Neural cell (in vitro differentiated cells): ENCODE data around the gene ADRM1. TPM values are rescaled to one million over a fixed set of nuclear protein-coding genes. Genes with fewer than 3 reads are reported as not detected.

Experiments used
- H2AFZ ChIP-seq: fragments of 200-600, 300-800 bp; sonication (generic), shearing (Covaris generic); 2 replicates; pipeline ENCODE4 v1.6.0; 2014; ENCODE audit warnings: low read depth, mild to moderate bottlenecking, antibody characterized with exemption, low read length, moderate library complexity
- H3F3A ChIP-seq: fragments of 200-600 bp; shearing (Covaris generic); 2 replicates; pipeline ENCODE4 v1.6.1; 2016; ENCODE audit warnings: mild to moderate bottlenecking, moderate library complexity, mixed read lengths, antibody characterized with exemption, low read length; ENCODE audit not compliant: insufficient read depth, poor library complexity, severe bottlenecking
- H3K27ac ChIP-seq: fragments of 200-600, 300-800 bp; sonication (generic), shearing (Covaris generic); 2 replicates; pipeline ENCODE4 v1.5.1; 2014; ENCODE audit warnings: mild to moderate bottlenecking, low read length, moderate library complexity
- H3K27me3 ChIP-seq: fragments of 300-800, 200-600 bp; sonication (generic), shearing (Covaris generic); 2 replicates; pipeline ENCODE4 v1.6.0; 2014; ENCODE audit warnings: mild to moderate bottlenecking, low read depth, low read length, moderate library complexity; ENCODE audit not compliant: insufficient read depth
- H3K36me3 ChIP-seq: fragments of 300-800, 200-600 bp; sonication (generic), shearing (Covaris generic); 2 replicates; pipeline ENCODE4 v1.5.1; 2014; ENCODE audit warnings: mild to moderate bottlenecking, antibody characterized with exemption, low read length, moderate library complexity; ENCODE audit not compliant: insufficient read depth
- H3K4me2 ChIP-seq: fragments of 300-800, 200-600 bp; sonication (generic), shearing (Covaris generic); 2 replicates; pipeline ENCODE4 v1.6.0; 2014; ENCODE audit warnings: mild to moderate bottlenecking, low read length
- H3K4me3 ChIP-seq: fragments of 300-800, 200-600 bp; sonication (generic), shearing (Covaris generic); 2 replicates; pipeline ENCODE4 v1.5.1; 2014; ENCODE audit warnings: mild to moderate bottlenecking, low read length, moderate library complexity
- H3K79me2 ChIP-seq: fragments of 200-600 bp; shearing (Covaris generic); replicated peaks from 2 replicates; pipeline ENCODE4 v1.6.0; 2014; ENCODE audit warnings: mild to moderate bottlenecking, low read length, moderate library complexity; ENCODE audit not compliant: insufficient read depth
- H3K9ac ChIP-seq: fragments of 300-800, 200-600 bp; sonication (generic), shearing (Covaris generic); 2 replicates; pipeline ENCODE4 v1.6.1; 2016; ENCODE audit warnings: mild to moderate bottlenecking, low read length, mixed read lengths
- H3K9me2 ChIP-seq: fragments of 200-600 bp; shearing (Covaris generic); 2 replicates; pipeline ENCODE4 v1.6.1; 2016; ENCODE audit warnings: mild to moderate bottlenecking, low read length, mixed read lengths; ENCODE audit not compliant: insufficient read depth
- H3K9me3 ChIP-seq: fragments of 200-600, 300-800 bp; sonication (generic), shearing (Covaris generic); 2 replicates; pipeline ENCODE4 v1.6.1; 2016; ENCODE audit warnings: mild to moderate bottlenecking, mixed run types, low read length, moderate library complexity, mixed read lengths
- H4K20me1 ChIP-seq: fragments of 200-600 bp; shearing (Covaris generic); 2 replicates; pipeline ENCODE4 v1.6.1; 2016; ENCODE audit warnings: mild to moderate bottlenecking, mixed run types; ENCODE audit not compliant: insufficient read depth
- CTCF ChIP-seq: fragments of 450-650 bp; IDR thresholded peaks from 2 replicates; pipeline ENCODE4 v1.5.1; 2014; ENCODE audit warnings: antibody characterized with exemption, mild to moderate bottlenecking, moderate library complexity; ENCODE audit not compliant: poor library complexity, severe bottlenecking
- EP300 ChIP-seq: fragments of 450-650 bp; conservative IDR thresholded peaks from 2 replicates; pipeline ENCODE4 v1.6.1; 2014; ENCODE audit warnings: antibody characterized with exemption, mild to moderate bottlenecking, moderate library complexity; ENCODE audit not compliant: poor library complexity, severe bottlenecking
- EZH2 ChIP-seq: fragments of 200-600, 300-800 bp; shearing (Covaris generic), sonication (generic); IDR thresholded peaks from 2 replicates; pipeline ENCODE4 v1.6.1; 2014; ENCODE audit warnings: antibody characterized with exemption, low read length, borderline replicate concordance, mild to moderate bottlenecking; ENCODE audit not compliant: insufficient read depth, poor library complexity, severe bottlenecking
- MXI1 ChIP-seq: fragments of 450-650 bp; conservative IDR thresholded peaks from 2 replicates; pipeline ENCODE4 v1.6.1; 2014; ENCODE audit warnings: antibody characterized with exemption, mild to moderate bottlenecking; ENCODE audit not compliant: poor library complexity, severe bottlenecking
- POLR2AphosphoS5 ChIP-seq: IDR thresholded peaks from 2 replicates; pipeline ENCODE4 v1.6.1; 2012
- RAD21 ChIP-seq: fragments of 450-650 bp; conservative IDR thresholded peaks from 2 replicates; pipeline ENCODE4 v1.6.1; 2014; ENCODE audit warnings: antibody characterized with exemption, mild to moderate bottlenecking, moderate library complexity
- REST ChIP-seq: IDR thresholded peaks from 2 replicates; pipeline ENCODE4 v1.6.1; 2012; ENCODE audit warnings: borderline replicate concordance
- SMC3 ChIP-seq: fragments of 450-650 bp; conservative IDR thresholded peaks from 2 replicates; pipeline ENCODE4 v1.6.1; 2014; ENCODE audit warnings: antibody characterized with exemption, mild to moderate bottlenecking, moderate library complexity; ENCODE audit not compliant: poor library complexity
- TAF1 ChIP-seq: IDR thresholded peaks from 2 replicates; pipeline ENCODE4 v1.6.1; 2012; ENCODE audit warnings: low read depth
- polyA plus RNA-seq: library from polyadenylated mRNA; depleted of rRNA; stranded (reverse); fragments of >200 nt; gene quantifications from 2 replicates; pipeline ENCODE4 v1.2.3, GENCODE V29; 2014

Gene ADRM1
- polyA plus RNA-seq, 1 donor from 2014 or later, result 111 TPM

DNA sequence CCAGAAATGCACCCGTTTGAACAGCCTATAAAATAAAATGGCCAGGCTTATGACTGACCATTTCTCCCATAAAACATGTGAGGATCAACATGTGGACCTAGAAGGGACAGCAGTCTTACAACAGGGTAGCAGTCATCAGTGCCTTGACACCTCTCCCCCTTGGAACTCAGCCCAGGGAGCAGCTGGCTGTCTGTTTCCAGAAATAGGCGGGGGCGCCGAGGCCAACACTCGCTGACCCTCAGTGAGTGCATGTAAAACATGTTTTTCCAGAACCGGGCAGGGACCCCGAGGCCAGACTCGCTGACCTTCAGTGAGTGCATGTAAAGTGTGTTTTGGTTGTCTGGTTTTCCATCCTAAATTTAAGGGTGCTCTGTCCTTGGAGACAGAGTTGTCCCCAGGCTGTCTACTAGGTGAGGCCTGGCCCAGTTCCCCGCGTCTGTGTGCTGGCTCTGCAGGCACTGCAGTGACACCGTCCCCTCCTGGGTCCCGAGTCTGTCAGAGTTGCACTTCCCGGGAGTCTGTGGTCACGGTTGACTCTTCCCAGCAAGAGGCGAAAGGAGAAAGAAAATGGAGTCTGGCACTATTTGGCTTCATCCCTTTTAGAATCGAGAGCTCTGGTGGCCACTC is 19.8 kb upstream of the ADRM1 start:
- Histone ChIP-seq H3K79me2 (no peaks in the 10 kb centered on the region), H2AFZ (no peak overlapping the region), H3K27ac (no peak overlapping the region), H3K36me3 (no peaks in the 10 kb centered on the region), H3K4me3 (no peak overlapping the region), H4K20me1 (no peaks in the 10 kb centered on the region), H3F3A (no peaks in the 10 kb centered on the region), H3K27me3 (no peaks in the 10 kb centered on the region), H3K9me3 (no peaks in the 10 kb centered on the region), H3K9ac (no peak overlapping the region), H3K9me2 (no peaks in the 10 kb centered on the region), H3K4me2 (no peak overlapping the region)
- TF ChIP-seq CTCF (no peak), SMC3 (no peak), RAD21 (no peak)

DNA sequence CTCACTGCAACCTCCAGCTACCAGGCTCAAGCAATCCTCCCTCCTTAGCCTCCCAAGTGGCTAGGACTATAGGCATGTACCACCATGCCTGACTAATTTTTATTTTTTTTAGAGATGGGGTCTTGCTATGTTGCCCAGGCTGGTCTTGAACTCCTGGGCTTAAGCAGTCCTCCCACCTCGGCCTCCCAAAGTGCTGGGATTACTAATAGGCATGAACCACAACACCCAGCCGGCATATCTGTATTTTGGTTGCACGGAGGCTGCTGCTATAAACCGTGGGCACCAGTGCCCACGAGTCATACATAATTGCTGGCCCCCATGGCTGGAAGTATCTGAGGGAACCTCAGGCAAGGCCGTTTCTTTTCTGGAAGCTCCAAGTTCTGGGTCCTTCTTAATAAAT is 18.3 kb upstream of the ADRM1 start:
- no peak overlapping the region for H3K27ac ChIP-seq
- no peak overlapping the region for H3K4me2 ChIP-seq
- TF ChIP-seq SMC3 (no peak), EP300 (no peak), TAF1 (no peak), EZH2 (no peak), RAD21 (no peak), MXI1 (no peak), CTCF (no peak), REST (no peak), POLR2AphosphoS5 (no peak)
- H2AFZ ChIP-seq, result no peak overlapping the region
- H3K79me2 ChIP-seq, result no peaks in the 10 kb centered on the region
- no peak overlapping the region for H3K9ac ChIP-seq
- H3K36me3 ChIP-seq, result no peaks in the 10 kb centered on the region
- H3K9me2 ChIP-seq, result no peaks in the 10 kb centered on the region
- H3F3A ChIP-seq, result no peaks in the 10 kb centered on the region
- no peak overlapping the region for H3K4me3 ChIP-seq
- H3K27me3 ChIP-seq, result no peaks in the 10 kb centered on the region
- H4K20me1 ChIP-seq, result no peaks in the 10 kb centered on the region
- no peaks in the 10 kb centered on the region for H3K9me3 ChIP-seq
